Activated naive CD8-positive, alpha-beta T cell treated with anti-CD3 and anti-CD28 coated beads for 36 hours (primary cell): ENCODE results near the gene PLEKHG3. TPM values are rescaled to one million over a fixed set of nuclear protein-coding genes. Genes with fewer than 3 reads are reported as not detected.
"Not testable (repeated sequence)": the region's sequence is repeated elsewhere in the genome, so short reads cannot be mapped to it uniquely, and the experiment has no call there.

Experiments used
- DNase-seq: peaks from one replicate; pipeline ENCODE4 v3.0.0; 2021
- H3K27ac Mint-ChIP-seq: one replicate; pipeline ENCODE4 v1.8.0; 2022; ENCODE audit warnings: mild to moderate bottlenecking, moderate library complexity, mixed read lengths
- H3K27me3 Mint-ChIP-seq: one replicate; pipeline ENCODE4 v1.8.0; 2022; ENCODE audit warnings: mild to moderate bottlenecking, mixed read lengths
- H3K36me3 Mint-ChIP-seq: one replicate; pipeline ENCODE4 v1.8.0; 2021; ENCODE audit warnings: mild to moderate bottlenecking, mixed read lengths
- H3K4me1 Mint-ChIP-seq: one replicate; pipeline ENCODE4 v1.8.0; 2021; ENCODE audit warnings: mixed read lengths
- H3K4me3 Mint-ChIP-seq: one replicate; pipeline ENCODE4 v1.8.0; 2022; ENCODE audit warnings: mild to moderate bottlenecking, moderate library complexity, mixed read lengths
- H3K9me3 Mint-ChIP-seq: one replicate; pipeline ENCODE4 v1.8.0; 2022; ENCODE audit warnings: mixed read lengths
- total RNA-seq, 2 experiments: library from RNA; stranded (reverse); gene quantifications; one replicate each; pipeline ENCODE4 v1.2.3, GENCODE V29; 2021

PLEKHG3 gene
- total RNA-seq: under 1 TPM in 1 of 2 experiments, not detected in 1; 0.12 TPM

GRCh38 chr14:64704143-64704742 lies at the start of gene PLEKHG3:
PLEKHG3 (plus strand) TSS chr14:64704424; CDS start chr14:64727632, 23,208 bp downstream.
- H3K27ac Mint-ChIP-seq: no peak within 1 kb of the TSS

GRCh38 chr14:64654901-64655300 lies 49.3 kb upstream of the PLEKHG3 start:
- Mint-ChIP-seq H3K27ac (no peak overlapping the region), H3K27me3 (peaks cover 16% of the 10 kb centered on the region), H3K4me3 (no peak overlapping the region), H3K9me3 (no peaks in the 10 kb centered on the region), H3K4me1 (peaks cover 18% of the 10 kb centered on the region), H3K36me3 (no peaks in the 10 kb centered on the region)
- DNase-seq: no peak

More at GRCh38 chr14:64704143-64704742, at the start of gene PLEKHG3:
- peaks cover 25% of the 10 kb centered on the region for H3K4me1 Mint-ChIP-seq
- H3K4me3 Mint-ChIP-seq: peak within 1 kb of the TSS; percentile 56
- no peaks in the 10 kb centered on the region for H3K36me3 Mint-ChIP-seq
- peaks cover 83% of the 10 kb centered on the region for H3K27me3 Mint-ChIP-seq
- H3K9me3 Mint-ChIP-seq: no peaks in the 10 kb centered on the region
- peak; percentile 25 for DNase-seq

GRCh38 chr14:64656986-64657385 lies 47.2 kb upstream of the PLEKHG3 start:
- no peaks in the 10 kb centered on the region for H3K9me3 Mint-ChIP-seq
- no peak overlapping the region for H3K27ac Mint-ChIP-seq
- H3K36me3 Mint-ChIP-seq: no peaks in the 10 kb centered on the region
- no peak for DNase-seq
- peaks cover 18% of the 10 kb centered on the region for H3K4me1 Mint-ChIP-seq
- peaks cover 24% of the 10 kb centered on the region for H3K27me3 Mint-ChIP-seq
- H3K4me3 Mint-ChIP-seq: no peak overlapping the region

- peaks cover 18% of the 10 kb centered on the region for H3K4me1 Mint-ChIP-seq
These were observed 46.0 kb upstream of the PLEKHG3 start for GRCh38 chr14:64658201-64658600.

GRCh38 chr14:64658700-64659264 lies 45.4 kb upstream of the PLEKHG3 start:
- H3K4me1 Mint-ChIP-seq: peaks cover 18% of the 10 kb centered on the region
- H3K4me3 Mint-ChIP-seq: peak overlapping the region; percentile 55
- H3K36me3 Mint-ChIP-seq, H3K27ac Mint-ChIP-seq, H3K9me3 Mint-ChIP-seq: not testable (repeated sequence)
- DNase-seq: peak; percentile 8
- H3K27me3 Mint-ChIP-seq: peaks cover 24% of the 10 kb centered on the region

More at GRCh38 chr14:64658201-64658600, 46.0 kb upstream of the PLEKHG3 start:
- Mint-ChIP-seq H3K36me3 (no peaks in the 10 kb centered on the region), H3K9me3 (no peaks in the 10 kb centered on the region), H3K4me3 (no peak overlapping the region), H3K27ac (no peak overlapping the region), H3K27me3 (peaks cover 24% of the 10 kb centered on the region)
- no peak for DNase-seq

- Mint-ChIP-seq H3K9me3 (no peaks in the 10 kb centered on the region), H3K27me3 (peaks cover 20% of the 10 kb centered on the region), H3K4me3 (peak overlapping the region; percentile 55), H3K27ac (no peak overlapping the region), H3K4me1 (peaks cover 13% of the 10 kb centered on the region), H3K36me3 (no peaks in the 10 kb centered on the region)
- DNase-seq: no peak
These were observed 44.9 kb upstream of the PLEKHG3 start for GRCh38 chr14:64659366-64659765.

GRCh38 chr14:64663174-64663573 lies 41.0 kb upstream of the PLEKHG3 start:
- Mint-ChIP-seq H3K27me3 (peaks cover 20% of the 10 kb centered on the region), H3K36me3 (no peaks in the 10 kb centered on the region), H3K9me3 (peaks cover 2% of the 10 kb centered on the region), H3K27ac (no peak overlapping the region), H3K4me1 (peaks cover 9% of the 10 kb centered on the region), H3K4me3 (no peak overlapping the region)
- DNase-seq: no peak

- Mint-ChIP-seq H3K9me3 (peaks cover 2% of the 10 kb centered on the region), H3K4me1 (peaks cover 3% of the 10 kb centered on the region), H3K27ac (no peak overlapping the region), H3K36me3 (no peaks in the 10 kb centered on the region), H3K4me3 (no peak overlapping the region), H3K27me3 (peaks cover 12% of the 10 kb centered on the region)
- DNase-seq: no peak
These were observed 32.6 kb upstream of the PLEKHG3 start for GRCh38 chr14:64671591-64671990.

GRCh38 chr14:64673316-64673715 lies 30.9 kb upstream of the PLEKHG3 start:
- no peak overlapping the region for H3K27ac Mint-ChIP-seq
- H3K27me3 Mint-ChIP-seq: peaks cover 10% of the 10 kb centered on the region

GRCh38 chr14:64673748-64674147 lies 30.5 kb upstream of the PLEKHG3 start:
- no peak for DNase-seq
- H3K4me1 Mint-ChIP-seq: peaks cover 3% of the 10 kb centered on the region

More at GRCh38 chr14:64673316-64673715, 30.9 kb upstream of the PLEKHG3 start:
- H3K9me3 Mint-ChIP-seq: no peaks in the 10 kb centered on the region
- DNase-seq: no peak
- H3K4me1 Mint-ChIP-seq: peaks cover 3% of the 10 kb centered on the region
- no peaks in the 10 kb centered on the region for H3K36me3 Mint-ChIP-seq
- H3K4me3 Mint-ChIP-seq: no peak overlapping the region

GRCh38 chr14:64674829-64675228 lies 29.4 kb upstream of the PLEKHG3 start:
- DNase-seq: no peak
- Mint-ChIP-seq H3K4me3 (no peak overlapping the region), H3K36me3 (no peaks in the 10 kb centered on the region), H3K27me3 (peaks cover 3% of the 10 kb centered on the region), H3K9me3 (no peaks in the 10 kb centered on the region), H3K27ac (no peak overlapping the region), H3K4me1 (peaks cover 3% of the 10 kb centered on the region)

More at GRCh38 chr14:64673748-64674147, 30.5 kb upstream of the PLEKHG3 start:
- H3K27me3 Mint-ChIP-seq: peaks cover 6% of the 10 kb centered on the region
- H3K27ac Mint-ChIP-seq: no peak overlapping the region
- no peaks in the 10 kb centered on the region for H3K9me3 Mint-ChIP-seq
- no peaks in the 10 kb centered on the region for H3K36me3 Mint-ChIP-seq
- H3K4me3 Mint-ChIP-seq: no peak overlapping the region

- peaks cover 3% of the 10 kb centered on the region for H3K4me1 Mint-ChIP-seq
- H3K9me3 Mint-ChIP-seq: no peaks in the 10 kb centered on the region
- no peaks in the 10 kb centered on the region for H3K36me3 Mint-ChIP-seq
- H3K27me3 Mint-ChIP-seq: peaks cover 3% of the 10 kb centered on the region
- no peak for DNase-seq
- H3K27ac Mint-ChIP-seq: no peak overlapping the region
- no peak overlapping the region for H3K4me3 Mint-ChIP-seq
These were observed 28.9 kb upstream of the PLEKHG3 start for GRCh38 chr14:64675312-64675711.

GRCh38 chr14:64676410-64677008 lies 27.7 kb upstream of the PLEKHG3 start:
- H3K27ac Mint-ChIP-seq: no peak overlapping the region

GRCh38 chr14:64680013-64680713 lies 24.1 kb upstream of the PLEKHG3 start:
- H3K27ac Mint-ChIP-seq: no peak overlapping the region

More at GRCh38 chr14:64676410-64677008, 27.7 kb upstream of the PLEKHG3 start:
- H3K9me3 Mint-ChIP-seq: no peaks in the 10 kb centered on the region
- peaks cover 3% of the 10 kb centered on the region for H3K27me3 Mint-ChIP-seq
- H3K4me3 Mint-ChIP-seq: no peak overlapping the region
- no peak for DNase-seq
- H3K36me3 Mint-ChIP-seq: no peaks in the 10 kb centered on the region
- peaks cover 3% of the 10 kb centered on the region for H3K4me1 Mint-ChIP-seq

GRCh38 chr14:64680714-64681065 lies 23.5 kb upstream of the PLEKHG3 start:
- H3K4me3 Mint-ChIP-seq: no peak overlapping the region
- no peaks in the 10 kb centered on the region for H3K9me3 Mint-ChIP-seq
- H3K27ac Mint-ChIP-seq: no peak overlapping the region
- H3K36me3 Mint-ChIP-seq: no peaks in the 10 kb centered on the region
- no peak for DNase-seq
- H3K4me1 Mint-ChIP-seq: no peaks in the 10 kb centered on the region
- no peaks in the 10 kb centered on the region for H3K27me3 Mint-ChIP-seq

More at GRCh38 chr14:64680013-64680713, 24.1 kb upstream of the PLEKHG3 start:
- Mint-ChIP-seq H3K9me3 (no peaks in the 10 kb centered on the region), H3K36me3 (no peaks in the 10 kb centered on the region), H3K4me3 (no peak overlapping the region), H3K27me3 (no peaks in the 10 kb centered on the region), H3K4me1 (no peaks in the 10 kb centered on the region)
- DNase-seq: no peak
